Measurements from ENCODE around the gene SCAND1.

The SCAND1 gene

GRCh38 chr20:35981969-35982368 lies 27.7 kb upstream of the SCAND1 start:
- Histone ChIP-seq H3K79me2 (ENCODE audit: control insufficient read depth, low read length) (no peaks in the 10 kb centered on the region), H3F3A (ENCODE audit: control insufficient read depth, insufficient read depth) (peaks cover 10% of the 10 kb centered on the region), H3K4me1 (ENCODE audit: control insufficient read depth, low read length) (peaks cover 88% of the 10 kb centered on the region), H3K36me3 (ENCODE audit: control insufficient read depth, low read length) (no peaks in the 10 kb centered on the region), H3K27me3 (ENCODE audit: control insufficient read depth, low read length) (no peaks in the 10 kb centered on the region), H3K9me2 (replicated peaks; ENCODE audit: control insufficient read depth, low read length) (no peaks in the 10 kb centered on the region), H3K4me3 (ENCODE audit: low read length) (no peak overlapping the region), H3K4me2 (ENCODE audit: low read length) (0 out of 2 replicates have a peak overlapping the region, but pooled peaks have one; percentile 15), H3K27ac (ENCODE audit: low read depth, low read length) (no peak overlapping the region), H4K20me1 (ENCODE audit: control insufficient read depth, insufficient read depth, low read depth, low read length) (no peaks in the 10 kb centered on the region), H3K9me3 (ENCODE audit: control insufficient read depth, insufficient read depth, low read length) (no peaks in the 10 kb centered on the region)
- peak; percentile 17 for TF ChIP-seq CTCF (IDR thresholded peaks at IDR 0.05; ENCODE audit: low read depth, low read length, poor library complexity, severe bottlenecking)
- no peak for TF ChIP-seq EZH2phosphoT487 (IDR thresholded peaks at IDR 0.05; ENCODE audit: borderline replicate concordance, low read length)

- Histone ChIP-seq H3K4me1 (ENCODE audit: control insufficient read depth, low read length) (peaks cover 80% of the 10 kb centered on the region), H3F3A (ENCODE audit: control insufficient read depth, insufficient read depth) (peaks cover 10% of the 10 kb centered on the region), H3K27ac (ENCODE audit: low read depth, low read length) (peak overlapping the region; percentile 93), H3K79me2 (ENCODE audit: control insufficient read depth, low read length) (no peaks in the 10 kb centered on the region), H3K4me2 (ENCODE audit: low read length) (no peak overlapping the region), H4K20me1 (ENCODE audit: control insufficient read depth, insufficient read depth, low read depth, low read length) (no peaks in the 10 kb centered on the region), H3K4me3 (ENCODE audit: low read length) (no peak overlapping the region), H3K9me2 (replicated peaks; ENCODE audit: control insufficient read depth, low read length) (no peaks in the 10 kb centered on the region), H3K9me3 (ENCODE audit: control insufficient read depth, insufficient read depth, low read length) (no peaks in the 10 kb centered on the region), H3K27me3 (ENCODE audit: control insufficient read depth, low read length) (no peaks in the 10 kb centered on the region), H3K36me3 (ENCODE audit: control insufficient read depth, low read length) (no peaks in the 10 kb centered on the region)
- TF ChIP-seq EZH2phosphoT487 (IDR thresholded peaks at IDR 0.05; ENCODE audit: borderline replicate concordance, low read length) = no peak
- TF ChIP-seq CTCF (IDR thresholded peaks at IDR 0.05; ENCODE audit: low read depth, low read length, poor library complexity, severe bottlenecking) = no peak
These were observed 25.2 kb upstream of the SCAND1 start for GRCh38 chr20:35979544-35979943.

- Histone ChIP-seq H3K4me1 (ENCODE audit: control insufficient read depth, low read length) (peaks cover 69% of the 10 kb centered on the region), H3K79me2 (ENCODE audit: control insufficient read depth, low read length) (no peaks in the 10 kb centered on the region), H3K4me3 (ENCODE audit: low read length) (peak overlapping the region; percentile 56), H3K9me2 (replicated peaks; ENCODE audit: control insufficient read depth, low read length) (no peaks in the 10 kb centered on the region), H3K4me2 (ENCODE audit: low read length) (peak overlapping the region; percentile 80), H3F3A (ENCODE audit: control insufficient read depth, insufficient read depth) (peaks cover 10% of the 10 kb centered on the region), H3K27me3 (ENCODE audit: control insufficient read depth, low read length) (no peaks in the 10 kb centered on the region), H4K20me1 (ENCODE audit: control insufficient read depth, insufficient read depth, low read depth, low read length) (no peaks in the 10 kb centered on the region), H3K9me3 (ENCODE audit: control insufficient read depth, insufficient read depth, low read length) (no peaks in the 10 kb centered on the region), H3K27ac (ENCODE audit: low read depth, low read length) (peak overlapping the region; percentile 93), H3K36me3 (ENCODE audit: control insufficient read depth, low read length) (no peaks in the 10 kb centered on the region)
- TF ChIP-seq EZH2phosphoT487 (IDR thresholded peaks at IDR 0.05; ENCODE audit: borderline replicate concordance, low read length) (no peak), CTCF (IDR thresholded peaks at IDR 0.05; ENCODE audit: low read depth, low read length, poor library complexity, severe bottlenecking) (no peak)
These were observed 23.8 kb upstream of the SCAND1 start for GRCh38 chr20:35978041-35978513.
